KBM-7 (cell line): ENCODE results near the gene PRKN.

Experiments used
- DNase-seq: peaks from one replicate; pipeline ENCODE4 v3.0.0-alpha.2; 2015
- in situ Hi-C: fragments of 300-500 bp; cut with MboI; formaldehyde crosslinking; loops from 2 replicates; pipeline ENCODE4 v1.14.3; 2020; ENCODE audit warnings: low sequenced_read_pairs, low pct_unique_long_range_greater_than_20kb, mixed read lengths

The PRKN gene

GRCh38 chr6:162301128-162301527, 426.4 kb downstream of the PRKN start:
- in situ Hi-C loops = no loop called here
- DNase-seq = no peak

- in situ Hi-C loops = no loop called here
- DNase-seq = no peak
These were observed 433.5 kb downstream of the PRKN start for GRCh38 chr6:162294029-162294428.

- in situ Hi-C loops = no loop called here
- DNase-seq = no peak
These were observed 434.7 kb downstream of the PRKN start for GRCh38 chr6:162292915-162293314.

- DNase-seq = no peak
- in situ Hi-C loops = no loop called here
These were observed 436.6 kb downstream of the PRKN start for GRCh38 chr6:162290846-162291465.

GRCh38 chr6:162289972-162290371, 437.6 kb downstream of the PRKN start:
- DNase-seq = no peak

GRCh38 chr6:162273986-162274385, 453.6 kb downstream of the PRKN start:
- in situ Hi-C loops = no loop called here
- no peak for DNase-seq

More at GRCh38 chr6:162289972-162290371, 437.6 kb downstream of the PRKN start:
- in situ Hi-C loops = no loop called here

- in situ Hi-C loops = no loop called here
- DNase-seq = no peak
These were observed 455.6 kb downstream of the PRKN start for GRCh38 chr6:162271922-162272321.

GRCh38 chr6:162270966-162271365, 456.6 kb downstream of the PRKN start:
- DNase-seq = no peak
- in situ Hi-C loops = no loop called here

- DNase-seq = no peak
- in situ Hi-C loops = no loop called here
These were observed 459.9 kb downstream of the PRKN start for GRCh38 chr6:162267641-162268040.

- no peak for DNase-seq
- in situ Hi-C loops = no loop called here
These were observed 460.4 kb downstream of the PRKN start for GRCh38 chr6:162267126-162267525.

GRCh38 chr6:162264581-162264980, 463.0 kb downstream of the PRKN start:
- no peak for DNase-seq
- in situ Hi-C loops = no loop called here

- in situ Hi-C loops = no loop called here
- DNase-seq = no peak
These were observed 464.9 kb downstream of the PRKN start for GRCh38 chr6:162262466-162263196.

- in situ Hi-C loops = no loop called here
- no peak for DNase-seq
These were observed 466.0 kb downstream of the PRKN start for GRCh38 chr6:162261598-162261997.

GRCh38 chr6:162260027-162260426, 467.5 kb downstream of the PRKN start:
- DNase-seq = no peak
- in situ Hi-C loops = no loop called here

- in situ Hi-C loops = no loop called here
- no peak for DNase-seq
These were observed 468.9 kb downstream of the PRKN start for GRCh38 chr6:162258647-162259046.

GRCh38 chr6:162256361-162256760, 471.2 kb downstream of the PRKN start:
- in situ Hi-C loops = no loop called here

GRCh38 chr6:162251257-162251656, 476.3 kb downstream of the PRKN start:
- DNase-seq = no peak
- in situ Hi-C loops = no loop called here

More at GRCh38 chr6:162256361-162256760, 471.2 kb downstream of the PRKN start:
- no peak for DNase-seq

GRCh38 chr6:162249907-162250642, 477.5 kb downstream of the PRKN start:
- in situ Hi-C loops = no loop called here
- no peak for DNase-seq

GRCh38 chr6:162245830-162246420, 481.6 kb downstream of the PRKN start:
- in situ Hi-C loops = no loop called here
- DNase-seq = no peak

GRCh38 chr6:162244031-162244430, 483.5 kb downstream of the PRKN start:
- in situ Hi-C loops = no loop called here
- DNase-seq = no peak
